CD8-positive, alpha-beta memory T cell (primary cell): ENCODE measurements around the gene SASH3. TPM values are rescaled to one million over a fixed set of nuclear protein-coding genes. Genes with fewer than 3 reads are reported as not detected.

Experiments used
- CTCF ChIA-PET: fragments of 350-600 bp; sonication (Branson Sonifier 250); formaldehyde crosslinking; loops from one replicate; lab custom pipeline; 2021; ENCODE audit warnings: antibody characterized with exemption; lab: Charles Lee
- POLR2A ChIA-PET: fragments of 350-600 bp; sonication (Branson Sonifier 250); formaldehyde crosslinking; loops from one replicate; lab custom pipeline; 2021; ENCODE audit warnings: antibody characterized with exemption; lab: Charles Lee
- DNase-seq, 5 donors: peaks; one replicate each; pipeline versions ENCODE4 v3.0.0 to v3.0.0-alpha.2; 2020 to 2022; ENCODE audit warnings: mixed read lengths in 1 of 5
- H3K27ac ChIP-seq: one replicate; pipeline ENCODE4 v1.7.0; 2013; ENCODE audit warnings: low read depth, mild to moderate bottlenecking, low read length, moderate library complexity
- H3K27me3 ChIP-seq: 2 replicates; pipeline ENCODE4 v1.7.0; 2013; ENCODE audit warnings: low read length, mild to moderate bottlenecking; ENCODE audit not compliant: insufficient read depth, poor library complexity, severe bottlenecking
- H3K36me3 ChIP-seq: 2 replicates; pipeline ENCODE4 v1.7.0; 2013; ENCODE audit warnings: mild to moderate bottlenecking, low read length, moderate library complexity; ENCODE audit not compliant: insufficient read depth
- H3K4me1 ChIP-seq: 2 replicates; pipeline ENCODE4 v1.7.0; 2013; ENCODE audit warnings: mild to moderate bottlenecking, low read length, moderate library complexity; ENCODE audit not compliant: insufficient read depth
- H3K4me3 ChIP-seq: 2 replicates; pipeline ENCODE4 v1.7.0; 2013; ENCODE audit warnings: mild to moderate bottlenecking, low read length
- H3K9me3 ChIP-seq: 2 replicates; pipeline ENCODE4 v1.7.0; 2013; ENCODE audit warnings: mild to moderate bottlenecking, low read length
- H3K27ac Mint-ChIP-seq, 8 donors: one replicate each; pipeline ENCODE4 v1.8.0; 2020 to 2021; ENCODE audit warnings: mixed read lengths in 8 of 8, mild to moderate bottlenecking in 6 of 8, inconsistent platforms in 3 of 8, moderate library complexity in 3 of 8
- H3K27me3 Mint-ChIP-seq, 2 donors: one replicate each; pipeline ENCODE4 v1.8.0; 2020 to 2021; ENCODE audit warnings: mixed read lengths in 2 of 2, mild to moderate bottlenecking in 1 of 2, moderate library complexity in 1 of 2
- H3K36me3 Mint-ChIP-seq, 3 donors: one replicate each; pipeline ENCODE4 v1.8.0; 2020 to 2021; ENCODE audit warnings: mixed read lengths in 3 of 3, inconsistent platforms in 1 of 3, mild to moderate bottlenecking in 1 of 3
- H3K4me1 Mint-ChIP-seq, 3 donors: one replicate each; pipeline ENCODE4 v1.8.0; 2020 to 2021; ENCODE audit warnings: mixed read lengths in 3 of 3, inconsistent platforms in 1 of 3, mild to moderate bottlenecking in 1 of 3
- H3K4me3 Mint-ChIP-seq, 7 donors: one replicate each; pipeline ENCODE4 v1.8.0; 2020 to 2021; ENCODE audit warnings: mixed read lengths in 7 of 7, mild to moderate bottlenecking in 6 of 7, moderate library complexity in 4 of 7, inconsistent platforms in 2 of 7
- H3K9me3 Mint-ChIP-seq, 5 donors: one replicate each; pipeline ENCODE4 v1.8.0; 2020 to 2022; ENCODE audit warnings: mixed read lengths in 5 of 5, mild to moderate bottlenecking in 3 of 5, moderate library complexity in 2 of 5, inconsistent platforms in 1 of 5
- polyA plus RNA-seq: library from polyadenylated mRNA; unstranded; fragments of 300-500 nt; fragmentation: Illumina TruSeq; gene quantifications from one replicate; pipeline ENCODE4 v1.2.3, GENCODE V29; 2021
- total RNA-seq, 2 experiments: library from RNA; stranded (reverse); gene quantifications; one replicate each; pipeline ENCODE4 v1.2.3, GENCODE V29; 2021

SASH3 gene
- total and polyA plus RNA-seq, 3 experiments from 2014 or later: 140 to 296 (median 147) TPM

GRCh38 chrX:129786210-129786651 lies 6.5 kb downstream of the SASH3 start:
- Mint-ChIP-seq H3K27ac (peak overlapping the region; percentile 47 to 96 (median 86)), H3K36me3 (peaks cover 14 to 84% (median 23%) of the 10 kb centered on the region in 3 donors), H3K4me3 (peak overlapping the region; percentile 54 to 100 (median 83)), H3K27me3 (peaks cover 0 to 5% of the 10 kb centered on the region in 2 donors), H3K9me3 (no peaks in the 10 kb centered on the region), H3K4me1 (peaks cover 66% of the 10 kb centered on the region in 3 donors)
- Histone ChIP-seq H3K9me3 (no peaks in the 10 kb centered on the region), H3K27ac (peak overlapping the region; percentile 16), H3K4me1 (peaks cover 52% of the 10 kb centered on the region), H3K36me3 (peaks cover 39% of the 10 kb centered on the region), H3K27me3 (no peaks in the 10 kb centered on the region), H3K4me3 (peak overlapping the region; percentile 41)
- CTCF ChIA-PET: interaction anchor here (1.0 to 1.3 kb wide), 3 partner anchors 26 to 36 kb away, joined by 3 to 5 read pairs (median 3); no protein-coding TSS in a partner anchor
- no peak for DNase-seq
- POLR2A ChIA-PET: interaction anchor here (1.1 to 2.2 kb wide), 2 partner anchors 18 to 31 kb away, joined by 3 to 5 read pairs; no protein-coding TSS in a partner anchor

GRCh38 chrX:129787336-129788055 lies 7.7 kb downstream of the SASH3 start:
- Histone ChIP-seq H3K4me3 (no peak overlapping the region), H3K4me1 (peaks cover 48% of the 10 kb centered on the region), H3K9me3 (no peaks in the 10 kb centered on the region), H3K36me3 (peaks cover 44% of the 10 kb centered on the region), H3K27ac (peak overlapping the region; percentile 24), H3K27me3 (no peaks in the 10 kb centered on the region)
- Mint-ChIP-seq H3K4me1 (peaks cover 53 to 55% (median 55%) of the 10 kb centered on the region in 3 donors), H3K27me3 (peaks cover 0 to 5% of the 10 kb centered on the region in 2 donors), H3K27ac (peak overlapping the region; percentile 89 to 97 (median 92)), H3K4me3 (peak overlapping the region; percentile 49 to 87 (median 68)), H3K36me3 (peaks cover 15 to 84% (median 23%) of the 10 kb centered on the region in 3 donors), H3K9me3 (no peaks in the 10 kb centered on the region)
- ChIA-PET CTCF (interaction anchor here (0.6 to 1.6 kb wide), 4 partner anchors 8 to 35 kb away, joined by 3 to 5 read pairs (median 3); no protein-coding TSS in a partner anchor), POLR2A (interaction anchor here (1.1 to 2.2 kb wide), 2 partner anchors 19 to 32 kb away, joined by 3 to 5 read pairs; no protein-coding TSS in a partner anchor)
- no peak for DNase-seq

- Histone ChIP-seq H3K27me3 (no peaks in the 10 kb centered on the region), H3K4me3 (no peak overlapping the region), H3K9me3 (no peaks in the 10 kb centered on the region), H3K36me3 (peaks cover 48% of the 10 kb centered on the region), H3K4me1 (peaks cover 37% of the 10 kb centered on the region), H3K27ac (no peak overlapping the region)
- ChIA-PET CTCF (interaction anchor here (0.6 kb wide), 1 partner anchor 21 kb away, joined by 3 read pairs; no protein-coding TSS in a partner anchor), POLR2A (interaction anchor here (0.6 kb wide), 1 partner anchor 46 kb away, joined by 8 read pairs; no protein-coding TSS in a partner anchor)
- Mint-ChIP-seq H3K36me3 (peaks cover 8 to 83% (median 18%) of the 10 kb centered on the region in 3 donors), H3K4me3 (peak overlapping the region in 2 of 7 donors; percentile 19 to 51), H3K27ac (peak overlapping the region; percentile 47 to 90 (median 78)), H3K27me3 (peaks cover 0 to 5% of the 10 kb centered on the region in 2 donors), H3K4me1 (peaks cover 44 to 47% (median 45%) of the 10 kb centered on the region in 3 donors), H3K9me3 (no peaks in the 10 kb centered on the region)
- no peak for DNase-seq
Measured at GRCh38 chrX:129788527-129788926, 8.8 kb downstream of the SASH3 start.

GRCh38 chrX:129790146-129790545 lies 10.4 kb downstream of the SASH3 start:
- peaks cover 34 to 36% (median 35%) of the 10 kb centered on the region in 3 donors for H3K4me1 Mint-ChIP-seq
- peaks cover 43% of the 10 kb centered on the region for H3K36me3 ChIP-seq
- no peak for DNase-seq
- H3K27me3 Mint-ChIP-seq: peaks cover 0 to 5% of the 10 kb centered on the region in 2 donors
- no peak overlapping the region for H3K4me3 Mint-ChIP-seq
- H3K4me1 ChIP-seq: peaks cover 24% of the 10 kb centered on the region
- peaks cover 7 to 85% (median 10%) of the 10 kb centered on the region in 3 donors for H3K36me3 Mint-ChIP-seq
- ChIA-PET POLR2A (interaction anchor here (1.3 kb wide), 1 partner anchor 23 kb away, joined by 6 read pairs; no protein-coding TSS in a partner anchor), CTCF (interaction anchor here (0.8 to 1.2 kb wide), 4 partner anchors 14 to 64 kb away, joined by 3 to 4 read pairs (median 3); no protein-coding TSS in a partner anchor)
- no peak overlapping the region for H3K27ac ChIP-seq
- no peaks in the 10 kb centered on the region for H3K27me3 ChIP-seq
- no peaks in the 10 kb centered on the region for H3K9me3 ChIP-seq
- no peak overlapping the region for H3K4me3 ChIP-seq
- H3K9me3 Mint-ChIP-seq: no peaks in the 10 kb centered on the region
- H3K27ac Mint-ChIP-seq: peak overlapping the region in 7 of 8 donors; percentile 61 to 91 (median 75)

- H3K27ac Mint-ChIP-seq: peak overlapping the region in 3 of 8 donors; percentile 66 to 91 (median 87)
Measured at GRCh38 chrX:129790808-129791207, 11.1 kb downstream of the SASH3 start.

GRCh38 chrX:129791336-129791735 lies 11.6 kb downstream of the SASH3 start:
- H3K27me3 Mint-ChIP-seq: peaks cover 0 to 6% of the 10 kb centered on the region in 2 donors
- no peaks in the 10 kb centered on the region for H3K9me3 Mint-ChIP-seq
- no peak for DNase-seq
- CTCF ChIA-PET: no interaction called here
- Histone ChIP-seq H3K27ac (no peak overlapping the region), H3K4me3 (no peak overlapping the region), H3K4me1 (peaks cover 12% of the 10 kb centered on the region), H3K9me3 (no peaks in the 10 kb centered on the region), H3K36me3 (peaks cover 43% of the 10 kb centered on the region), H3K27me3 (no peaks in the 10 kb centered on the region)
- H3K4me3 Mint-ChIP-seq: no peak overlapping the region
- peaks cover 23 to 27% (median 23%) of the 10 kb centered on the region in 3 donors for H3K4me1 Mint-ChIP-seq
- H3K27ac Mint-ChIP-seq: peak overlapping the region in 2 of 8 donors; percentile 55 to 77
- POLR2A ChIA-PET: interaction anchor here (1.5 kb wide), 1 partner anchor 11 kb away, joined by 5 read pairs; no protein-coding TSS in a partner anchor
- peaks cover 3 to 86% (median 10%) of the 10 kb centered on the region in 3 donors for H3K36me3 Mint-ChIP-seq

More at GRCh38 chrX:129790808-129791207, 11.1 kb downstream of the SASH3 start:
- Histone ChIP-seq H3K27me3 (no peaks in the 10 kb centered on the region), H3K4me3 (no peak overlapping the region), H3K27ac (no peak overlapping the region), H3K9me3 (no peaks in the 10 kb centered on the region), H3K4me1 (peaks cover 17% of the 10 kb centered on the region), H3K36me3 (peaks cover 43% of the 10 kb centered on the region)
- CTCF ChIA-PET: interaction anchor here (1.1 kb wide), 1 partner anchor 31 kb away, joined by 4 read pairs; no protein-coding TSS in a partner anchor
- peaks cover 3 to 85% (median 10%) of the 10 kb centered on the region in 3 donors for H3K36me3 Mint-ChIP-seq
- H3K27me3 Mint-ChIP-seq: peaks cover 0 to 5% of the 10 kb centered on the region in 2 donors
- no peak for DNase-seq
- H3K9me3 Mint-ChIP-seq: no peaks in the 10 kb centered on the region
- H3K4me3 Mint-ChIP-seq: no peak overlapping the region
- H3K4me1 Mint-ChIP-seq: peaks cover 28 to 29% (median 29%) of the 10 kb centered on the region in 3 donors
- POLR2A ChIA-PET: interaction anchor here (1.3 kb wide), 1 partner anchor 23 kb away, joined by 6 read pairs; no protein-coding TSS in a partner anchor

- Mint-ChIP-seq H3K27me3 (peaks cover 0 to 6% of the 10 kb centered on the region in 2 donors), H3K4me1 (peaks cover 17 to 21% (median 18%) of the 10 kb centered on the region in 3 donors), H3K36me3 (peaks cover 3 to 84% (median 8%) of the 10 kb centered on the region in 3 donors), H3K4me3 (no peak overlapping the region), H3K27ac (no peak overlapping the region), H3K9me3 (no peaks in the 10 kb centered on the region)
- no peaks in the 10 kb centered on the region for H3K27me3 ChIP-seq
- H3K9me3 ChIP-seq: no peaks in the 10 kb centered on the region
- DNase-seq: no peak
- peaks cover 9% of the 10 kb centered on the region for H3K4me1 ChIP-seq
- ChIA-PET CTCF (interaction anchor here (1.9 kb wide), 1 partner anchor 155 kb away, joined by 4 read pairs; no protein-coding TSS in a partner anchor), POLR2A (interaction anchor here (1.5 to 1.6 kb wide), 2 partner anchors 11 to 32 kb away, joined by 4 to 5 read pairs; no protein-coding TSS in a partner anchor)
- H3K4me3 ChIP-seq: no peak overlapping the region
- no peak overlapping the region for H3K27ac ChIP-seq
- H3K36me3 ChIP-seq: peaks cover 43% of the 10 kb centered on the region
Measured at GRCh38 chrX:129791961-129792570, 12.3 kb downstream of the SASH3 start.
